Measurements from ENCODE around the gene IL18RAP.

The IL18RAP gene

GRCh38 chr2:102486941-102487702 lies 64.2 kb downstream of the IL18RAP start:
- no peak overlapping the region for H3K4me3 Mint-ChIP-seq
- H3K27ac Mint-ChIP-seq = no peak overlapping the region
- H3K36me3 Mint-ChIP-seq (ENCODE audit: low read depth) = no peaks in the 10 kb centered on the region
- peaks cover 4% of the 10 kb centered on the region for H3K27me3 Mint-ChIP-seq (ENCODE audit: low read depth)
- peaks cover 10% of the 10 kb centered on the region for H3K9me3 Mint-ChIP-seq
- peaks cover 23% of the 10 kb centered on the region for H3K4me1 Mint-ChIP-seq
- no peak for TF ChIP-seq CTCF (IDR thresholded peaks at IDR 0.05; ENCODE audit: unreplicated experiment in 3 of 3)

GRCh38 chr2:102487761-102488462 lies 65.0 kb downstream of the IL18RAP start:
- no peaks in the 10 kb centered on the region for H3K36me3 Mint-ChIP-seq (ENCODE audit: low read depth)
- peaks cover 23% of the 10 kb centered on the region for H3K4me1 Mint-ChIP-seq

GRCh38 chr2:102489646-102490045 lies 66.7 kb downstream of the IL18RAP start:
- H3K36me3 Mint-ChIP-seq (ENCODE audit: low read depth) = no peaks in the 10 kb centered on the region
- H3K4me1 Mint-ChIP-seq = peaks cover 17% of the 10 kb centered on the region
- no peak overlapping the region for H3K4me3 Mint-ChIP-seq
- H3K27me3 Mint-ChIP-seq (ENCODE audit: low read depth) = peaks cover 4% of the 10 kb centered on the region
- peaks cover 19% of the 10 kb centered on the region for H3K9me3 Mint-ChIP-seq
- no peak for TF ChIP-seq CTCF (IDR thresholded peaks at IDR 0.05; ENCODE audit: unreplicated experiment in 3 of 3)
- H3K27ac Mint-ChIP-seq = no peak overlapping the region

More at GRCh38 chr2:102487761-102488462, 65.0 kb downstream of the IL18RAP start:
- Mint-ChIP-seq H3K4me3 (no peak overlapping the region), H3K27me3 (ENCODE audit: low read depth) (peaks cover 4% of the 10 kb centered on the region), H3K27ac (peak overlapping the region in 1 of 3 experiments; percentile 23), H3K9me3 (peaks cover 10% of the 10 kb centered on the region)
- no peak for TF ChIP-seq CTCF (IDR thresholded peaks at IDR 0.05; ENCODE audit: unreplicated experiment in 3 of 3)

- no peaks in the 10 kb centered on the region for H3K36me3 Mint-ChIP-seq (ENCODE audit: low read depth)
- peaks cover 4% of the 10 kb centered on the region for H3K27me3 Mint-ChIP-seq (ENCODE audit: low read depth)
- H3K4me3 Mint-ChIP-seq = no peak overlapping the region
- H3K27ac Mint-ChIP-seq = no peak overlapping the region
- TF ChIP-seq CTCF (IDR thresholded peaks at IDR 0.05; ENCODE audit: unreplicated experiment in 3 of 3) = no peak
- H3K9me3 Mint-ChIP-seq = peaks cover 22% of the 10 kb centered on the region
- H3K4me1 Mint-ChIP-seq = peaks cover 9% of the 10 kb centered on the region
These were observed 69.0 kb downstream of the IL18RAP start for GRCh38 chr2:102492006-102492405.

- Mint-ChIP-seq H3K36me3 (ENCODE audit: low read depth) (no peaks in the 10 kb centered on the region), H3K4me3 (no peak overlapping the region), H3K27me3 (ENCODE audit: low read depth) (no peaks in the 10 kb centered on the region), H3K9me3 (peaks cover 18% of the 10 kb centered on the region), H3K27ac (no peak overlapping the region), H3K4me1 (no peaks in the 10 kb centered on the region)
- TF ChIP-seq CTCF (IDR thresholded peaks at IDR 0.05; ENCODE audit: unreplicated experiment in 3 of 3) = no peak
These were observed 71.6 kb downstream of the IL18RAP start for GRCh38 chr2:102494570-102494969.
